Smooth muscle cell (in vitro differentiated cells): ENCODE measurements around the gene NUP188. TPM values are rescaled to one million over a fixed set of nuclear protein-coding genes. Genes with fewer than 3 reads are reported as not detected.

Source experiments
- DNase-seq: peaks from one replicate; lab custom pipeline; 2025; ENCODE audit not compliant: unreplicated experiment; lab: John Stamatoyannopoulos, UW
- H2AFZ ChIP-seq: fragments of 200-600 bp; sonication (generic); 2 replicates; pipeline ENCODE4 v1.6.0; 2016; ENCODE audit warnings: antibody characterized with exemption, low read depth, mild to moderate bottlenecking
- H3F3A ChIP-seq: fragments of 200-600 bp; sonication (generic); 2 replicates; pipeline ENCODE4 v1.6.0; 2017; ENCODE audit warnings: antibody characterized with exemption, low read depth
- H3K27ac ChIP-seq: fragments of 200-600 bp; sonication (generic); 2 replicates; pipeline ENCODE4 v1.5.1; 2016; ENCODE audit warnings: low read depth, mild to moderate bottlenecking
- H3K27me3 ChIP-seq: fragments of 200-600 bp; sonication (generic); 2 replicates; pipeline ENCODE4 v1.6.1; 2016; ENCODE audit warnings: low read depth, mild to moderate bottlenecking
- H3K36me3 ChIP-seq: fragments of 200-600 bp; sonication (generic); 2 replicates; pipeline ENCODE4 v1.5.1; 2016; ENCODE audit warnings: low read depth
- H3K4me1 ChIP-seq: fragments of 200-600 bp; sonication (generic); 2 replicates; pipeline ENCODE4 v1.5.1; 2016; ENCODE audit warnings: low read depth
- H3K4me2 ChIP-seq: fragments of 200-600 bp; sonication (generic); 2 replicates; pipeline ENCODE4 v1.6.0; 2016; ENCODE audit warnings: mild to moderate bottlenecking
- H3K4me3 ChIP-seq: fragments of 200-600 bp; sonication (generic); 2 replicates; pipeline ENCODE4 v1.5.1; 2016; ENCODE audit warnings: mild to moderate bottlenecking
- H3K79me2 ChIP-seq: fragments of 200-600 bp; sonication (generic); 2 replicates; pipeline ENCODE4 v1.6.0; 2016; ENCODE audit warnings: low read depth, mild to moderate bottlenecking
- H3K9ac ChIP-seq: fragments of 200-600 bp; sonication (generic); 2 replicates; pipeline ENCODE4 v1.6.0; 2016; ENCODE audit warnings: low read depth
- H3K9me3 ChIP-seq: fragments of 200-600 bp; sonication (generic); replicated peaks from 2 replicates; pipeline ENCODE4 v1.5.1; 2016; ENCODE audit warnings: low read depth
- H4K20me1 ChIP-seq: fragments of 200-600 bp; sonication (generic); 2 replicates; pipeline ENCODE4 v1.6.0; 2016; ENCODE audit warnings: low read depth
- CTCF ChIP-seq: fragments of 200-600 bp; sonication (generic); IDR thresholded peaks from 2 replicates; pipeline ENCODE4 v1.5.1; 2017; ENCODE audit warnings: borderline replicate concordance, mild to moderate bottlenecking, antibody characterized with exemption; ENCODE audit not compliant: insufficient read depth, poor library complexity, severe bottlenecking
- WGBS: methylation state at CpG from one replicate; pipeline ENCODE4 v1.1.7; 2016; ENCODE audit warnings: low lambda C conversion rate; 5-methylcytosine and 5-hydroxymethylcytosine counted together
- polyA plus RNA-seq: library from polyadenylated mRNA; unstranded; fragments of >200 nt; fragmentation: Nextera tagmentation; extraction: Ambion mirVana; gene quantifications from 2 replicates; pipeline ENCODE4 v1.2.1, GENCODE V29; 2016
- total RNA-seq: library from RNA; depleted of rRNA; stranded (reverse); fragments of >200 nt; gene quantifications from 2 replicates; pipeline ENCODE4 v1.2.3, GENCODE V29; 2014

The NUP188 gene
- total and polyA plus RNA-seq, 2 experiments from 2014 or later, result 31.9 to 45.8 TPM

- DNase-seq, result no peak
- Histone ChIP-seq H3K4me1 (peaks cover 5% of the 10 kb centered on the region), H3K27ac (no peak overlapping the region), H3K36me3 (no peaks in the 10 kb centered on the region), H3K79me2 (peaks cover 4% of the 10 kb centered on the region), H4K20me1 (peaks cover 12% of the 10 kb centered on the region), H3K9ac (no peak overlapping the region), H3F3A (no peaks in the 10 kb centered on the region), H2AFZ (no peak overlapping the region), H3K4me3 (no peak overlapping the region), H3K4me2 (no peak overlapping the region), H3K9me3 (no peaks in the 10 kb centered on the region), H3K27me3 (no peaks in the 10 kb centered on the region)
- no peak for TF ChIP-seq CTCF
- WGBS, result 80% methylated on average over 9 of the region's 9 CpGs
Measured at GRCh38 chr9:129022037-129022436, 74.5 kb downstream of the NUP188 start.

- Histone ChIP-seq H3K4me3 (no peak overlapping the region), H3K9ac (no peak overlapping the region), H2AFZ (no peak overlapping the region), H3K36me3 (no peaks in the 10 kb centered on the region), H4K20me1 (peaks cover 12% of the 10 kb centered on the region), H3F3A (no peaks in the 10 kb centered on the region), H3K4me1 (peaks cover 11% of the 10 kb centered on the region), H3K27ac (no peak overlapping the region), H3K4me2 (no peak overlapping the region), H3K79me2 (peaks cover 11% of the 10 kb centered on the region), H3K9me3 (no peaks in the 10 kb centered on the region), H3K27me3 (no peaks in the 10 kb centered on the region)
- no peak for TF ChIP-seq CTCF
- 71% methylated on average over 16 of the region's 16 CpGs for WGBS
- no peak for DNase-seq
Measured at GRCh38 chr9:129023036-129023907, 75.8 kb downstream of the NUP188 start.

GRCh38 chr9:129023908-129024233 is 76.4 kb downstream of the NUP188 start:
- 77% methylated on average over 4 of the region's 4 CpGs for WGBS
- DNase-seq, result no peak

More at GRCh38 chr9:129023908-129024233, 76.4 kb downstream of the NUP188 start:
- Histone ChIP-seq H3K4me1 (peaks cover 11% of the 10 kb centered on the region), H3K4me3 (no peak overlapping the region), H3K27me3 (no peaks in the 10 kb centered on the region), H3F3A (no peaks in the 10 kb centered on the region), H3K9ac (no peak overlapping the region), H3K27ac (no peak overlapping the region), H4K20me1 (peaks cover 12% of the 10 kb centered on the region), H3K9me3 (no peaks in the 10 kb centered on the region), H3K4me2 (no peak overlapping the region), H3K79me2 (peaks cover 11% of the 10 kb centered on the region), H2AFZ (no peak overlapping the region), H3K36me3 (no peaks in the 10 kb centered on the region)
- TF ChIP-seq CTCF, result no peak
